ENCODE data around the gene CREG1.

CREG1 gene

DNA sequence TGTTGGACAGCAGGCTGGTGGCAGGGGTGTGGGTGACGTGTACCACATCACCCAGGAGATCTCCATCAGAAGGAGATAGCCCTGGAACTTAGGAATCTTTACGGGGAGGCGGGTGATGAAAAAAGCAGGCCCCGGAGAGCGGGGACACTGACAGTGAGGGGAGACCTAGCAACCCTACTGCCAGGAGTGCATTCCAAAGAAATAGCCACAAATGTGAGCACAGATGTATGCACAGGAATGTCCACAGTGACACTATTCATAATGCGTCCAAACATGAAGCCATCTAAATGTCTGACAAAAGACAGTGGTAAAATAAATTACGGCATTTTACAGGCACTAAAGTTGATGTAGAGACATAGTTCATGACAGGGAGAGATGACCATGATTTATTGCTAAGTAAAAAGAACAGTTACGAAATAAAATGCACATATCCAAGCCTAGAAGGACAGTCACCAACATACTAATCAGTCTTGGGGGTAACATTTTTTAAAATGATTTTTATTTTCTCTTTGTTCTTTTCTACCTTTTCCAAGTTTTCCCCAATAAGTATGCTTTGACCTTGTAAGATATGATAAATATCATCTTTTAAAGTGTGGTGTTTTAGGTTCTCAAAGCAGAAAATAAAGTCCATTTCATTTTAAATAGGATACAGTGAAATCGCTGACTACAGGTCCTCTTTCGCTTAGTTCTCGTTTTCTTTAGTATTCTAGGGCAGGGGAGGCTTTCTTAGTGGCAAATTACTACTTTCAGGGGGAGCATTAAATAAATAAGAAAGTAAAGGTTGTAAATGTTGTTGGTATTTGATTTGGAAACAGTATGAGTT lies 56.6 kb downstream of the CREG1 start:
- Histone ChIP-seq H3K27ac (ENCODE audit: low read length, poor library complexity, severe bottlenecking) (no peak overlapping the region), H3K9ac (ENCODE audit: low read length) (no peak overlapping the region), H3K14ac (ENCODE audit: low read length in 2 of 2) (no peak overlapping the region), H3K79me1 (replicated peaks; ENCODE audit: low read length, poor library complexity, severe bottlenecking) (no peaks in the 10 kb centered on the region), H3K4me2 (ENCODE audit: low read length, poor library complexity, severe bottlenecking) (no peak overlapping the region), H3K36me3 (ENCODE audit: control insufficient read depth in 1 of 2, insufficient read depth in 2 of 2, low read depth in 1 of 2, low read length in 2 of 2) (no peaks in the 10 kb centered on the region), H4K91ac (ENCODE audit: low read length) (no peak overlapping the region), H2BK12ac (ENCODE audit: low read length in 2 of 2) (no peak overlapping the region), H3K18ac (ENCODE audit: low read depth in 1 of 2, low read length in 2 of 2) (no peak overlapping the region), H2BK5ac (ENCODE audit: low read depth, low read length, poor library complexity, severe bottlenecking) (no peak overlapping the region), H3K4me3 (ENCODE audit: insufficient read depth in 1 of 2, low read depth in 1 of 2, low read length in 2 of 2) (no peak overlapping the region), H2BK15ac (ENCODE audit: low read depth, poor library complexity, severe bottlenecking) (no peak overlapping the region), H2AK5ac (ENCODE audit: low read length, severe bottlenecking) (no peak overlapping the region), H4K8ac (ENCODE audit: low read length) (no peak overlapping the region), H3K4me1 (ENCODE audit: control insufficient read depth, insufficient read depth, low read depth, low read length) (peaks cover 2% of the 10 kb centered on the region), H3K23ac (ENCODE audit: low read length in 2 of 2) (no peak overlapping the region), H3K9me3 (ENCODE audit: control insufficient read depth, low read length) (no peaks in the 10 kb centered on the region), H3K27me3 (ENCODE audit: control insufficient read depth in 1 of 2, insufficient read depth in 1 of 2, low read length in 2 of 2) (peaks cover 64 to 82% of the 10 kb centered on the region in 2 experiments), H2BK120ac (ENCODE audit: low read depth, low read length) (no peak overlapping the region), H3K4ac (ENCODE audit: low read depth in 1 of 2, low read length in 2 of 2) (no peak overlapping the region), H2AFZ (ENCODE audit: low read depth, low read length) (no peak overlapping the region)
- no peak for DNase-seq
- 82% methylated on average over 9 of the region's 11 CpGs for WGBS

DNA sequence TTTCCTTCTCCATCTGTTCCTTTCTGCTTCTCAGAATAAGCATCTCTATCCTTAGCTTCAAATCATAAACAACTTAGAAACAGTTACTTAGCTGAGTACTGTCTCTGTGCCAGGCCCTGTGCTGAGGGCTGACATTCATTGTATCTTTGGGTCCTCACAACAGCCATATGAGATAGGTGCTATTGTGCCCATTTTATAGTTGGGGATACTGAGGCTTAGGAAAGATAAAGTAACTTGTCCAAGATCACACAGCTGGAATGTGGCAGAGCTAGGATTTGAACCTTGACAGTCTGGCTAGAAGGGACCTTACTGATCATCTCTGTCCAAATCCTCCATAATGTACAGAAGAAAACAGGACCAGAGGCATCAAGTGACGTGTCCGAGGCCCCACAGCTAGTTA lies 60.2 kb downstream of the CREG1 start:
- DNase-seq, result no peak
- Histone ChIP-seq H2AFZ (ENCODE audit: low read depth, low read length) (no peak overlapping the region), H3K27me3 (ENCODE audit: control insufficient read depth in 1 of 2, insufficient read depth in 1 of 2, low read length in 2 of 2) (peaks cover 53 to 58% of the 10 kb centered on the region in 2 experiments), H2BK120ac (ENCODE audit: low read depth, low read length) (no peak overlapping the region), H3K4me1 (ENCODE audit: control insufficient read depth, insufficient read depth, low read depth, low read length) (peaks cover 2% of the 10 kb centered on the region), H4K8ac (ENCODE audit: low read length) (no peak overlapping the region), H3K79me1 (replicated peaks; ENCODE audit: low read length, poor library complexity, severe bottlenecking) (no peaks in the 10 kb centered on the region), H3K23ac (ENCODE audit: low read length in 2 of 2) (no peak overlapping the region), H3K27ac (ENCODE audit: low read length, poor library complexity, severe bottlenecking) (no peak overlapping the region), H3K14ac (ENCODE audit: low read length in 2 of 2) (no peak overlapping the region), H3K4ac (ENCODE audit: low read depth in 1 of 2, low read length in 2 of 2) (no peak overlapping the region), H2BK5ac (ENCODE audit: low read depth, low read length, poor library complexity, severe bottlenecking) (no peak overlapping the region), H4K91ac (ENCODE audit: low read length) (no peak overlapping the region), H3K18ac (ENCODE audit: low read depth in 1 of 2, low read length in 2 of 2) (no peak overlapping the region), H3K4me2 (ENCODE audit: low read length, poor library complexity, severe bottlenecking) (no peak overlapping the region), H2AK5ac (ENCODE audit: low read length, severe bottlenecking) (no peak overlapping the region), H2BK12ac (ENCODE audit: low read length in 2 of 2) (no peak overlapping the region), H2BK15ac (ENCODE audit: low read depth, poor library complexity, severe bottlenecking) (no peak overlapping the region), H3K9ac (ENCODE audit: low read length) (no peak overlapping the region), H3K36me3 (ENCODE audit: control insufficient read depth in 1 of 2, insufficient read depth in 2 of 2, low read depth in 1 of 2, low read length in 2 of 2) (no peaks in the 10 kb centered on the region), H3K4me3 (ENCODE audit: insufficient read depth in 1 of 2, low read depth in 1 of 2, low read length in 2 of 2) (no peak overlapping the region), H3K9me3 (ENCODE audit: control insufficient read depth, low read length) (no peaks in the 10 kb centered on the region)
- no CpG with 5 or more reads among the region's 2 CpGs for WGBS

DNA sequence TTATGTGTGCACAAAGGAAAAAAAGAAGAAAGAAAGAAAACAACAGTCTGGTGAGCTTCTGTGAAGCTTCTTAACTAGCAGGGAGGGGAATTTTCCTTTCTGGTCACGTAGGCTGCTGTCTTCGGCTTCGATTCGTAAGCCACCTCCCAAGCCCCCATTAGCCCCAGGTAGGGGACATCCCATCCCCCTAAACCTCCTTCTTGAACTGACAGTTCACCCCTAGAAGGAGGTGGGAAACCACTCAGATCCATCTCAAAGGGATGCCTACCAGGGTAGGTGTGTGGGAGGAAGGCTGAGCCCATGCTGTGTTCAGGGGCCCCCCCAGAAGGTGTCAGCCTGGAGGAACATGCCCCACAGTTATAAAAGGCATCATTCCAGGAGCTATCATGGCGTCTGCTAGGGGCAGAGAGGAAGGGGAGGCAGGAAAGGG lies 61.1 kb downstream of the CREG1 start:
- H3K27me3 ChIP-seq (ENCODE audit: control insufficient read depth in 1 of 2, insufficient read depth in 1 of 2, low read length in 2 of 2), result peaks cover 44 to 50% of the 10 kb centered on the region in 2 experiments
- H3K4me2 ChIP-seq (ENCODE audit: low read length, poor library complexity, severe bottlenecking), result no peak overlapping the region
- no peak overlapping the region for H4K8ac ChIP-seq (ENCODE audit: low read length)
- no peak overlapping the region for H3K9ac ChIP-seq (ENCODE audit: low read length)
- H2BK12ac ChIP-seq (ENCODE audit: low read length in 2 of 2), result no peak overlapping the region
- H3K36me3 ChIP-seq (ENCODE audit: control insufficient read depth in 1 of 2, insufficient read depth in 2 of 2, low read depth in 1 of 2, low read length in 2 of 2), result no peaks in the 10 kb centered on the region
- no peak overlapping the region for H2AK5ac ChIP-seq (ENCODE audit: low read length, severe bottlenecking)
- no peak overlapping the region for H3K4me3 ChIP-seq (ENCODE audit: insufficient read depth in 1 of 2, low read depth in 1 of 2, low read length in 2 of 2)
- no peaks in the 10 kb centered on the region for H3K9me3 ChIP-seq (ENCODE audit: control insufficient read depth, low read length)
- H2BK15ac ChIP-seq (ENCODE audit: low read depth, poor library complexity, severe bottlenecking), result no peak overlapping the region
- no peak overlapping the region for H3K14ac ChIP-seq (ENCODE audit: low read length in 2 of 2)
- no peaks in the 10 kb centered on the region for H3K79me1 ChIP-seq (replicated peaks; ENCODE audit: low read length, poor library complexity, severe bottlenecking)
- no peak overlapping the region for H3K18ac ChIP-seq (ENCODE audit: low read depth in 1 of 2, low read length in 2 of 2)
- H2BK5ac ChIP-seq (ENCODE audit: low read depth, low read length, poor library complexity, severe bottlenecking), result no peak overlapping the region
- no peak overlapping the region for H3K4ac ChIP-seq (ENCODE audit: low read depth in 1 of 2, low read length in 2 of 2)
- H3K23ac ChIP-seq (ENCODE audit: low read length in 2 of 2), result no peak overlapping the region
- no peak overlapping the region for H3K27ac ChIP-seq (ENCODE audit: low read length, poor library complexity, severe bottlenecking)
- WGBS, result no CpG with 5 or more reads among the region's 5 CpGs
- H4K91ac ChIP-seq (ENCODE audit: low read length), result no peak overlapping the region
- no peak overlapping the region for H2AFZ ChIP-seq (ENCODE audit: low read depth, low read length)
- H2BK120ac ChIP-seq (ENCODE audit: low read depth, low read length), result no peak overlapping the region
- H3K4me1 ChIP-seq (ENCODE audit: control insufficient read depth, insufficient read depth, low read depth, low read length), result peaks cover 2% of the 10 kb centered on the region
- no peak for DNase-seq

DNA sequence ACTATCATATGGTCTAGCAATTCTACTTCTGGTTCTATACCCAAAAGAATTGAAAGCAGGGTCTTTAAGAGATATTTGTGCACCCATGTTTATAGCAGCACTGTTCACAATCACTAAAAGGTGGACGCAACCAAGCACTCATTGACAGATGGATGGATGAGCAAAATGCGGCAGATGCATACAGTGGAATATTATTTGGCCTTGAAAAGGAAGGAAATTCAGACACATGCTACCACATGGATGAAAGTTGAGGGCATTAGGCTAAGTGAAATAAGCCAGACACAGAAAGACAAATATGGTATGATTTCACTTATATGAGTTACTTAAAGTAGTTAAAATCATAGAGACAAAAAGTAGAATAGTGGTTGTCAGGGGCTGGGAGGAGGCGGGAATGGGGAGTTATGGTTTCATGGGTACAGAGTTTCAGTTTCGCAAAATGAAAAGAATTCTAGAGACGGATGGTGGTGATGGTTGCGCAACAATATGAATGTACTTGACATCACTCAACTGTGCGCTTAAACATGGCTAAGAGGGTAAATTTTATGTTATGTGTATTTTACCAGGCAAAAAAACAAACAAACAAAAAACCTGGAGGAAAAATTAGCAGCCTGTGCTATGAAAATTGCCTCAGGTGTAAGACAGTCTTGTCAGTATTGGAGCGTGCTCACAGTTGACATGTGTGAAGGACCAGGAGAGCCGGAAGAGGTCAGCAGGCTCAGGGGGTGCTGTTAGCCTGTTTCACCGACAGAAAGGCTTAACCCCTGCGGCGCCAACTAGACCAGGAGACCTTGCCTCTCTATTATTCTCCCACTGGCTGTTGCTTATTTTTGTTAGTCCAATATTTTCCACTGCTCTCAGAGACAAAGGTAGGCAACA lies 61.7 kb downstream of the CREG1 start:
- WGBS, result 54% methylated on average over 10 of the region's 12 CpGs
- no peak for DNase-seq

More for the DNA sequence above, 61.7 kb downstream of the CREG1 start:
- Histone ChIP-seq H3K4me2 (ENCODE audit: low read length, poor library complexity, severe bottlenecking) (no peak overlapping the region), H2AK5ac (ENCODE audit: low read length, severe bottlenecking) (no peak overlapping the region), H2AFZ (ENCODE audit: low read depth, low read length) (no peak overlapping the region), H2BK5ac (ENCODE audit: low read depth, low read length, poor library complexity, severe bottlenecking) (no peak overlapping the region), H3K9ac (ENCODE audit: low read length) (no peak overlapping the region), H2BK12ac (ENCODE audit: low read length in 2 of 2) (no peak overlapping the region), H3K27ac (ENCODE audit: low read length, poor library complexity, severe bottlenecking) (no peak overlapping the region), H3K18ac (ENCODE audit: low read depth in 1 of 2, low read length in 2 of 2) (no peak overlapping the region), H3K4me1 (ENCODE audit: control insufficient read depth, insufficient read depth, low read depth, low read length) (peaks cover 2% of the 10 kb centered on the region), H4K91ac (ENCODE audit: low read length) (no peak overlapping the region), H3K23ac (ENCODE audit: low read length in 2 of 2) (no peak overlapping the region), H2BK15ac (ENCODE audit: low read depth, poor library complexity, severe bottlenecking) (no peak overlapping the region), H4K8ac (ENCODE audit: low read length) (no peak overlapping the region), H3K79me1 (replicated peaks; ENCODE audit: low read length, poor library complexity, severe bottlenecking) (no peaks in the 10 kb centered on the region), H3K4ac (ENCODE audit: low read depth in 1 of 2, low read length in 2 of 2) (no peak overlapping the region), H3K14ac (ENCODE audit: low read length in 2 of 2) (no peak overlapping the region), H3K36me3 (ENCODE audit: control insufficient read depth in 1 of 2, insufficient read depth in 2 of 2, low read depth in 1 of 2, low read length in 2 of 2) (no peaks in the 10 kb centered on the region), H3K4me3 (ENCODE audit: insufficient read depth in 1 of 2, low read depth in 1 of 2, low read length in 2 of 2) (no peak overlapping the region), H3K9me3 (ENCODE audit: control insufficient read depth, low read length) (no peaks in the 10 kb centered on the region), H2BK120ac (ENCODE audit: low read depth, low read length) (no peak overlapping the region), H3K27me3 (ENCODE audit: control insufficient read depth in 1 of 2, insufficient read depth in 1 of 2, low read length in 2 of 2) (peaks cover 43% of the 10 kb centered on the region in 2 experiments)

Data from mesenchymal stem cell (in vitro differentiated cells and primary cell).